K562 (cell line): ENCODE data around the gene HSPA1B. TPM values are rescaled to one million over a fixed set of nuclear protein-coding genes. Genes with fewer than 3 reads are reported as not detected.

ENCODE experiments used
- ARID1B ChIP-seq: fragments of 450-650 bp; IDR thresholded peaks from 2 replicates; pipeline ENCODE4 v1.6.1; 2016; ENCODE audit warnings: antibody characterized with exemption, mild to moderate bottlenecking, inconsistent platforms
- GATAD2A ChIP-seq: fragments of 450-650 bp; IDR thresholded peaks from 2 replicates; pipeline ENCODE4 v1.6.1; 2017
- KLF16 ChIP-seq: IDR thresholded peaks from 2 replicates; pipeline ENCODE4 v1.6.1; 2016; ENCODE audit warnings: antibody characterized with exemption
- MAFF ChIP-seq: IDR thresholded peaks from 2 replicates; pipeline ENCODE4 v1.6.1; 2012; ENCODE audit warnings: low read length, improper control_type of control experiment
- MAZ ChIP-seq, 2 experiments: fragments of 450-650 bp in 1 of 2; sonication (generic) in 1 of 2; formaldehyde crosslinking; IDR thresholded peaks in 1 of 2; conservative IDR thresholded peaks in 1 of 2; 2 replicates each; pipeline versions ENCODE4 v1.4.0 to v1.5.0; 2020; ENCODE audit warnings: mild to moderate bottlenecking in 1 of 2, missing genetic modification reagents in 1 of 2
- MEF2D ChIP-seq: conservative IDR thresholded peaks from 2 replicates; pipeline ENCODE4 v1.6.1; 2016; ENCODE audit warnings: low read depth, missing genetic modification characterization, missing compliant biosample characterization
- PHF8 ChIP-seq: fragments of 200-600 bp; sonication (generic); IDR thresholded peaks from 2 replicates; pipeline ENCODE4 v1.6.1; 2012; ENCODE audit warnings: mixed run types, mild to moderate bottlenecking, inconsistent platforms, low read length, moderate library complexity, borderline replicate concordance
- POLR3A ChIP-seq: IDR thresholded peaks from 2 replicates; pipeline ENCODE4 v1.6.1; 2011; ENCODE audit warnings: borderline replicate concordance, mild to moderate bottlenecking, moderate library complexity; ENCODE audit not compliant: insufficient read length, insufficient read depth; ENCODE audit errors: extremely low read depth
- RFX7 ChIP-seq: fragments of 250-450 bp; sonication (Bioruptor Pico); IDR thresholded peaks from 2 replicates; pipeline ENCODE4 v1.5.1; 2021; ENCODE audit warnings: mild to moderate bottlenecking
- SIN3A ChIP-seq, 2 experiments: fragments of 150-350 bp in 1 of 2; IDR thresholded peaks; 2 replicates each; pipeline ENCODE4 v1.6.1; 2011 to 2016; ENCODE audit warnings: borderline replicate concordance in 2 of 2, low read depth in 2 of 2, low read length in 2 of 2, mild to moderate bottlenecking in 2 of 2, moderate library complexity in 2 of 2; ENCODE audit not compliant: control insufficient read depth in 1 of 2
- ZBTB1 ChIP-seq: sonication (generic); formaldehyde crosslinking; IDR thresholded peaks from 2 replicates; pipeline ENCODE4 v1.8.1; 2023; ENCODE audit warnings: missing genetic modification reagents, low read depth, mild to moderate bottlenecking, borderline replicate concordance
- ZNF76 ChIP-seq: fragments of 250-450 bp; sonication (Bioruptor Pico); IDR thresholded peaks from 2 replicates; pipeline ENCODE4 v1.4.0; 2020; ENCODE audit warnings: mild to moderate bottlenecking, moderate library complexity, borderline replicate concordance
- ZSCAN32 ChIP-seq: fragments of 450-650 bp; formaldehyde crosslinking; IDR thresholded peaks from 2 replicates; pipeline ENCODE4 v1.4.0; 2020; ENCODE audit warnings: mild to moderate bottlenecking, moderate library complexity
- polyA plus RNA-seq, 8 experiments: library from polyadenylated mRNA; depleted of rRNA in 4 of 8; stranded (reverse) in 5 of 8; unstranded in 3 of 8; fragments of >200 nt; fragmentation: Nextera tagmentation in 2 of 8; fragmentation: Illumina TruSeq in 1 of 8; extraction: Ambion mirVana in 2 of 8; extraction: Trizol in 1 of 8; gene quantifications; 2 replicates each; pipeline versions ENCODE4 v1.2.1 to v1.2.3, GENCODE V29; 2011 to 2014; ENCODE audit warnings: inconsistent platforms in 1 of 8, missing spikeins in 1 of 8
- total RNA-seq, 7 experiments: library from RNA; depleted of rRNA in 6 of 7; stranded (reverse); fragments of >200 nt in 6 of 7; fragmentation: Illumina TruSeq in 2 of 7; extraction: Trizol in 2 of 7; gene quantifications; 2 replicates each; pipeline versions ENCODE4 v1.2.1 to v1.2.3, GENCODE V29; 2011 to 2021; ENCODE audit warnings: low replicate concordance in 1 of 7
- TF ChIP-seq, protein P1 (sequence below), 2 experiments: fragments of 450-650 bp in 1 of 2; IDR thresholded peaks; 2 replicates each; pipeline ENCODE4 v1.6.1; 2011 to 2017; ENCODE audit warnings: low read depth in 2 of 2, antibody characterized with exemption in 1 of 2, borderline replicate concordance in 1 of 2, low read length in 1 of 2, mild to moderate bottlenecking in 1 of 2, mixed read lengths in 1 of 2; ENCODE audit not compliant: control insufficient read depth in 1 of 2
- TF ChIP-seq, protein P2 (sequence below): fragments of 250-450 bp; sonication (Bioruptor Pico); IDR thresholded peaks from 2 replicates; pipeline ENCODE4 v1.8.0; 2021; ENCODE audit warnings: mild to moderate bottlenecking, moderate library complexity
- TF ChIP-seq, protein P3 (sequence below): fragments of 250-450 bp; sonication (Bioruptor Pico); IDR thresholded peaks from 2 replicates; pipeline ENCODE4 v1.9.0; 2021; ENCODE audit warnings: mild to moderate bottlenecking, inconsistent platforms
- TF ChIP-seq, protein P4 (sequence below), 2 experiments: IDR thresholded peaks; 2 replicates each; pipeline ENCODE4 v1.6.1; 2012; ENCODE audit warnings: improper control_type of control experiment in 2 of 2, low read depth in 2 of 2, low read length in 2 of 2, borderline replicate concordance in 1 of 2

HSPA1B gene
- total and polyA plus RNA-seq, 9 of the 15 experiments (the other 6 are each of a cell fraction or from before 2014, with no cell fraction given), result 0.27 to 227 (median 51.2) TPM

DNA sequence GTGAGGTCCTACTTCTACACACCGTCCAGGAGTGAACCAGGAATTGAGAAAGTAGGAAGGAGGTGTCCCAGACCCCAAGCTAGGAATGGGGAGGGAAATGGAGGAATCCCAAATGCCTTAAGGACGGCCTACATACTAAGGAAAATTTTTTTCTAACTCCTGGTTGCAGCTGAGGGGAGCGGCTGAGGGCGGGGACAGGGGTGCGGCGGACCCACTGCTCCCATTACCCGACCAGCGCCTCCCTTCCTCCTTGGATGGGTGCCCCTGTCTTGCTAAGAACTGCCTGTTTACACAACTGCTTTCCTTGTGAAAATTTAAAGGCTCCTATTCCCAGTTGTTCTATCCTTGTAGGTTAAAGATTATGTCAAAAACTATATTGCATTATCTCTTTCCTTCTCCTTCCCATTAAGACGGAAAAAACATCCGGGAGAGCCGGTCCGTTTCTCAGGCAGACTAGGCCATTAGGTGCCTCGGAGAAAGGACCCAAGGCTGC, 699 bp upstream of the HSPA1B start (continued):
- TF ChIP-seq MAFF, result peak; percentile 52
- peak; percentile 28 to 37; a peak in 2 of 4 replicates for TF ChIP-seq MAZ (CRISPR knock-in tag; conservative IDR thresholded peaks at IDR 0.05 in 1 of 2, IDR thresholded peaks at IDR 0.05 in 1 of 2)
- TF ChIP-seq, protein P1, sequence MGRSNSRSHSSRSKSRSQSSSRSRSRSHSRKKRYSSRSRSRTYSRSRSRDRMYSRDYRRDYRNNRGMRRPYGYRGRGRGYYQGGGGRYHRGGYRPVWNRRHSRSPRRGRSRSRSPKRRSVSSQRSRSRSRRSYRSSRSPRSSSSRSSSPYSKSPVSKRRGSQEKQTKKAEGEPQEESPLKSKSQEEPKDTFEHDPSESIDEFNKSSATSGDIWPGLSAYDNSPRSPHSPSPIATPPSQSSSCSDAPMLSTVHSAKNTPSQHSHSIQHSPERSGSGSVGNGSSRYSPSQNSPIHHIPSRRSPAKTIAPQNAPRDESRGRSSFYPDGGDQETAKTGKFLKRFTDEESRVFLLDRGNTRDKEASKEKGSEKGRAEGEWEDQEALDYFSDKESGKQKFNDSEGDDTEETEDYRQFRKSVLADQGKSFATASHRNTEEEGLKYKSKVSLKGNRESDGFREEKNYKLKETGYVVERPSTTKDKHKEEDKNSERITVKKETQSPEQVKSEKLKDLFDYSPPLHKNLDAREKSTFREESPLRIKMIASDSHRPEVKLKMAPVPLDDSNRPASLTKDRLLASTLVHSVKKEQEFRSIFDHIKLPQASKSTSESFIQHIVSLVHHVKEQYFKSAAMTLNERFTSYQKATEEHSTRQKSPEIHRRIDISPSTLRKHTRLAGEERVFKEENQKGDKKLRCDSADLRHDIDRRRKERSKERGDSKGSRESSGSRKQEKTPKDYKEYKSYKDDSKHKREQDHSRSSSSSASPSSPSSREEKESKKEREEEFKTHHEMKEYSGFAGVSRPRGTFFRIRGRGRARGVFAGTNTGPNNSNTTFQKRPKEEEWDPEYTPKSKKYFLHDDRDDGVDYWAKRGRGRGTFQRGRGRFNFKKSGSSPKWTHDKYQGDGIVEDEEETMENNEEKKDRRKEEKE (IDR thresholded peaks at IDR 0.05; ENCODE audit: borderline replicate concordance in 1 of 2, control insufficient read depth in 1 of 2, low read depth in 2 of 2, low read length in 1 of 2), result no peak
- TF ChIP-seq RFX7 (CRISPR knock-in tag), result peak; percentile 66; the same call in 1 of the 2 replicates
- TF ChIP-seq, protein P2, sequence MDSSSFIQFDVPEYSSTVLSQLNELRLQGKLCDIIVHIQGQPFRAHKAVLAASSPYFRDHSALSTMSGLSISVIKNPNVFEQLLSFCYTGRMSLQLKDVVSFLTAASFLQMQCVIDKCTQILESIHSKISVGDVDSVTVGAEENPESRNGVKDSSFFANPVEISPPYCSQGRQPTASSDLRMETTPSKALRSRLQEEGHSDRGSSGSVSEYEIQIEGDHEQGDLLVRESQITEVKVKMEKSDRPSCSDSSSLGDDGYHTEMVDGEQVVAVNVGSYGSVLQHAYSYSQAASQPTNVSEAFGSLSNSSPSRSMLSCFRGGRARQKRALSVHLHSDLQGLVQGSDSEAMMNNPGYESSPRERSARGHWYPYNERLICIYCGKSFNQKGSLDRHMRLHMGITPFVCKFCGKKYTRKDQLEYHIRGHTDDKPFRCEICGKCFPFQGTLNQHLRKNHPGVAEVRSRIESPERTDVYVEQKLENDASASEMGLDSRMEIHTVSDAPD, result no peak
- TF ChIP-seq ARID1B, result no peak
- peak; percentile 75; the same call in 1 of the 2 replicates for TF ChIP-seq ZNF76 (CRISPR knock-in tag)
- TF ChIP-seq MEF2D (tag), result peak; percentile 64; the same call in 1 of the 2 replicates
- TF ChIP-seq POLR3A, result no peak
- TF ChIP-seq, protein P3, sequence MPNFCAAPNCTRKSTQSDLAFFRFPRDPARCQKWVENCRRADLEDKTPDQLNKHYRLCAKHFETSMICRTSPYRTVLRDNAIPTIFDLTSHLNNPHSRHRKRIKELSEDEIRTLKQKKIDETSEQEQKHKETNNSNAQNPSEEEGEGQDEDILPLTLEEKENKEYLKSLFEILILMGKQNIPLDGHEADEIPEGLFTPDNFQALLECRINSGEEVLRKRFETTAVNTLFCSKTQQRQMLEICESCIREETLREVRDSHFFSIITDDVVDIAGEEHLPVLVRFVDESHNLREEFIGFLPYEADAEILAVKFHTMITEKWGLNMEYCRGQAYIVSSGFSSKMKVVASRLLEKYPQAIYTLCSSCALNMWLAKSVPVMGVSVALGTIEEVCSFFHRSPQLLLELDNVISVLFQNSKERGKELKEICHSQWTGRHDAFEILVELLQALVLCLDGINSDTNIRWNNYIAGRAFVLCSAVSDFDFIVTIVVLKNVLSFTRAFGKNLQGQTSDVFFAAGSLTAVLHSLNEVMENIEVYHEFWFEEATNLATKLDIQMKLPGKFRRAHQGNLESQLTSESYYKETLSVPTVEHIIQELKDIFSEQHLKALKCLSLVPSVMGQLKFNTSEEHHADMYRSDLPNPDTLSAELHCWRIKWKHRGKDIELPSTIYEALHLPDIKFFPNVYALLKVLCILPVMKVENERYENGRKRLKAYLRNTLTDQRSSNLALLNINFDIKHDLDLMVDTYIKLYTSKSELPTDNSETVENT, result no peak
- no peak for TF ChIP-seq GATAD2A
- TF ChIP-seq ZBTB1 (CRISPR knock-in tag), result peak; percentile 94
- peak; percentile 84; the same call in 1 of the 2 replicates for TF ChIP-seq ZSCAN32
- TF ChIP-seq PHF8, result peak; percentile 52
- peak in 1 of 2 experiments; percentile 1; a peak in 1 of 4 replicates for TF ChIP-seq SIN3A (IDR thresholded peaks at IDR 0.05; ENCODE audit: borderline replicate concordance in 2 of 2, control insufficient read depth in 1 of 2, low read depth in 2 of 2, low read length in 2 of 2)
- TF ChIP-seq KLF16, result no peak
- TF ChIP-seq, protein P4, sequence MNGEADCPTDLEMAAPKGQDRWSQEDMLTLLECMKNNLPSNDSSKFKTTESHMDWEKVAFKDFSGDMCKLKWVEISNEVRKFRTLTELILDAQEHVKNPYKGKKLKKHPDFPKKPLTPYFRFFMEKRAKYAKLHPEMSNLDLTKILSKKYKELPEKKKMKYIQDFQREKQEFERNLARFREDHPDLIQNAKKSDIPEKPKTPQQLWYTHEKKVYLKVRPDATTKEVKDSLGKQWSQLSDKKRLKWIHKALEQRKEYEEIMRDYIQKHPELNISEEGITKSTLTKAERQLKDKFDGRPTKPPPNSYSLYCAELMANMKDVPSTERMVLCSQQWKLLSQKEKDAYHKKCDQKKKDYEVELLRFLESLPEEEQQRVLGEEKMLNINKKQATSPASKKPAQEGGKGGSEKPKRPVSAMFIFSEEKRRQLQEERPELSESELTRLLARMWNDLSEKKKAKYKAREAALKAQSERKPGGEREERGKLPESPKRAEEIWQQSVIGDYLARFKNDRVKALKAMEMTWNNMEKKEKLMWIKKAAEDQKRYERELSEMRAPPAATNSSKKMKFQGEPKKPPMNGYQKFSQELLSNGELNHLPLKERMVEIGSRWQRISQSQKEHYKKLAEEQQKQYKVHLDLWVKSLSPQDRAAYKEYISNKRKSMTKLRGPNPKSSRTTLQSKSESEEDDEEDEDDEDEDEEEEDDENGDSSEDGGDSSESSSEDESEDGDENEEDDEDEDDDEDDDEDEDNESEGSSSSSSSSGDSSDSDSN (IDR thresholded peaks at IDR 0.05; ENCODE audit: borderline replicate concordance in 1 of 2, low read depth in 2 of 2, low read length in 2 of 2), result no peak
